ENCODE results near the gene NLRC5.
"Not testable (repeated sequence)": the region's sequence is repeated elsewhere in the genome, so short reads cannot be mapped to it uniquely, and the experiment has no call there.

The NLRC5 gene

DNA sequence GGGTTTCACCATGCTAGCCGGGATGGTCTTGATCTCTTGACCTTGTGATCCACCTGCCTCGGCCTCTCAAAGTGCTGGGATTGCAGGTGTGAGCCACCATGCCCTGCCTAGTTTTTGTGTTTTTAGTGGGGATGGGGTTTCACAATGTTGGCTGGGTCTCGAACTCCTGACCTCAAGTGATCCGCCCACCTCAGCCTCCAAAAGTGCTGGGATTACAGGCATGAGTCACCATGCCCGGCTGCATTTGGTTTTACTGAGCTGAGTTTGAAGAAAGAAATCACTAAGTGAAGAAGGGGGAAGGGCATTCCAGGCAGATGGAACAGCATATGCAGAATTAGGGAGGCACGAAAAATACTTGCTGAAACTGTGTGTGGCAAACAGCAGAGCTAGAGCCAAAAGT lies 110.6 kb downstream of the NLRC5 start:
- not testable (repeated sequence) for DNase-seq (ENCODE audit: low read depth)

DNA sequence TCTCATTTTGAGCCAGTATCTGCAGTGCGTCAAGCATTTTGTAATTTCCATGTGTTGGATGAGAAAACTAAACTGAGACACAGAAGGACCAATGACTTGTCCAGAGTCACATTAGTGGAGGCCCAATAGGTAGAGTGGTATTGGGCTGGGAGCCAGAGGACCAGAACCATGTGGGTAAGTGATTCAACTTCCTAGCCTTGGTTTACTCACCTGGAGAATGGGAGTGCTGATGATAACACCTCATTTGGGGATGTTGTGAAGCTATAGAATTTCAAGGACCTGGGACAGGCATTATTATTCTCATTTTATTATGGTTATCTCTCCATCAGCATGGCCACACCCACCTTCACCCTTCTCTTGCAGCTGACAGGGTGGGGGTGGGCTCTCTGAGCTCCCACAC lies 111.1 kb downstream of the NLRC5 start:
- DNase-seq (ENCODE audit: low read depth) = no peak

DNA sequence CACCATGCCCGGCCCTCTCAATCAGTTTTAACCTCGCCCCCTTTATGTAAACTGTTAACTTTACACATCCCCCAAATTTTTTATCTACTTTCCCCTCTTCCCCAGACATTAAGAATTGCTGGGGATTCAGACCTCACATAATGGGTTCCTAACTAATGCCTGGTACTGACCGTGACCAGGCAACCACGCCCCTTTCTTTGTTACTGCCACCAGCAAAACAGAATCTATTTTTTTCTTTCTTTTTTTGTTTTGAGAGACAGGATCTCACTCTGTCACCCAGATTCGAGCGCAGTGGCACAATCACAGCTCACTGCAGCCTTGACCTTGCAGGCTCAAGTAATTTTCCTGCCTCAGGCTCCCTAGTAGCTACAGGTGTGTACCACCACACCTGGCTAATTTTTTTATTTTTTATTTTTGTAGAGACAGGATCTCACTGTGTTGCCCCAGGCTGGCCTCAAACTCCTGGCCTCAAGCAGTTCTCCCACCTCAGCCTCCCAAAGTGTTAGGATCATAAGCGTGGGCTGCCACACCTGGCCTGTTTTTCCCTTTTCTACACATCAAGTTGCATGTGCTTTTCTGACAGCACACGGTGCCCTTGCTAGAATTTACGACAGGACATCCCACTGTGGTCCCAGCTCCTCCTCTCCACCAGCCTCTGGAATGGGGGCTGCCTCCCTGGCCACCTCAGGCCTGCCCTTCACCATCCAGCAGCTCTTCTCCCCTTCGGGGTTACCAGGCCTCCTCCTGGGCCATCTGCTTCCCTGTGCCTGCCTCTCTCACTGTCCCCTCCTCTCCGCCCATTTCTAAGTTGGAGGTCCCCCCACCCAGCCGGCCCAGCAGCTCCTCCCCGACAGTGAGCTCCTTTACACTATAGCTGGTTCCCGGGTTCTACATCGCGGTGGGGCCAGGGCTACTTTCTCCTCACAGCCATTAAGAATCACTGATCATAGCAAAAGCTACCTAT lies 113.8 kb downstream of the NLRC5 start:
- no peak for DNase-seq (ENCODE audit: low read depth)

DNA sequence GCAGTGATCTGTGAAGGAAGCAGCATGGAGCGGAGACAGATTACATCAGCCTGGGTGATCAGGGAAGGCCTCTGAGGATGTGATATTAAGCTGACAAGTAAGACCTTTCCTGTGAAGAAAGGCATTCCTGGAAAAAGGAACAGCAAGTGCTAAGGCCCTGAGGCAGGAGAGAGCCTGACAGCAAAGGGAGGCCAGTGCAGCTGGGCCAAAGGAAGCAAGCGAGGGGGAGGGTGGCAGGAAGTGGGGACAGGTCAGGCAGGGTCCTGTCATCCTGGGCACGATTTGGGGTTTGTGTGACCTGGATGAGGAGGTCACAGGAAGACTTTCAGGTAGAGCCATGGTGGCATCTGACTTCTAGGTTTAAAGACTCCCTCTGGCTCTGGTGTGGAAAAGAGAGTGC lies 115.3 kb downstream of the NLRC5 start:
- no peak for DNase-seq (ENCODE audit: low read depth)

DNA sequence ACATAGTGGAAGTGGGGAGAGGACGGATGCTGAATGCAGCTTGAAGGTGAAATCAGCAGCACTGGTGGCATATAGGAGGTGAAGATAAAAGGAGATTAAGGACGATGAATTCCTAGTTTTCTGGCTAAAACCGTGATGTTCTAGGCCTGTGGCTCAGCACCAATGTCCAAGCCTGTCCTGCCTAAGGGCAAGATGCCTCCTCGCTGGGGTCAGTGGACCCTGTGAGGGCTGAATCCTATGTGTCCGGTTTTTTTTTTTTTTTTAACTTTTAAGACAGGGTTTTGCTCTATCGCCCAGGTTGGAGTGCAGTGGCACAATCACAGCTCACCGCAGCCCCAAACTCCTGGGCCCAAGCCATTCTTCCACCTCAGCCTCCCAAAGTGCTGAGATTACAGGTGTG lies 115.8 kb downstream of the NLRC5 start:
- no peak for DNase-seq (ENCODE audit: low read depth)

DNA sequence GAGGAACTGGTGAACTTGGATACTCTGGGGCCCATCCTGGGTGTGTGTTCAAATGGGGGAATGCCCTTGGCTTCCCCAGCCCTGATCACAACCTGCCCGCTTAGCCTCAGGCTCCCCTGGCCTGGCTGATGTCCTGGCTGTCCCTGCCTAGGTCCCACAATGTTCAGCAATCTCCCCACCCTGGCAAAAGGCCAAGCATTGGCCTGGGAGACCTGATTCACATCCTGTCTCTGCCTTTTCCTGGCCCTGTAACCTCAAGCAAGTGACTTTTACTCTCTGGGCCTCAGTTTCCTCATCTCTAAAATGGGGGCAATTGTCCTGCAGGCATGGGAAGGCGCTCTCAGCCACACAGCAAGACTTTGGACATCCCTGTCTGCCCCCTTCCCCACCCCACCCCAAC lies 117.4 kb downstream of the NLRC5 start:
- DNase-seq (ENCODE audit: low read depth) = no peak

DNA sequence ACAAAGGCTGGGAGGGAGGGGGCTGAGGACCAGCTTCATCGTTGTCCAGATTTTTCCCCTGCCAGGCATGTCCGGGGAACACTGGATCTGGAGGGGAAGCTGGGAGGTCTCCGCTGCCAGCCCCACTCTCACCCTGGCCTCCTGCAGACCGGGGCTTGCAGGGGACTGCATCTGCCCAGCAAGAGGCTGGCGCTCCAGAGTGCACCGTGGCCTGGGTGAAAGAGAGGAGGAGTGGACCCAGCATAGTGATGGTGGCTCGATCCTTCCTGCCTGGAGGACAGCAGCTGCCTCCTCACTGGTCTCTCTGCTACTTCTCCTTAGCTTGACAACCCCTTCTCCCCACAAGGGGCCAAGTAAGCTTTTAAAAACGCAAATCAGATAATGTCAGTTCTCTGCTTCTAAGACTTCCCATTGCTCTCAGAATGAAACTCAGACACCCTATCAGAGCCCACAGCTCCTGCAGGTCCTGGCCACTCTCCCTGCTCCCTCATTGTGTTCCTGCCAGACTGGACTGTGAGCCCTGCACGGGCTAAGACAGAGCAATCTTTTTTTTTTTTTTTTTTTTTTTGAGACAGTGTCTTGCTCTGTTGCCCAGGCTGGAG lies 118.1 kb downstream of the NLRC5 start:
- DNase-seq (ENCODE audit: low read depth) = no peak

DNA sequence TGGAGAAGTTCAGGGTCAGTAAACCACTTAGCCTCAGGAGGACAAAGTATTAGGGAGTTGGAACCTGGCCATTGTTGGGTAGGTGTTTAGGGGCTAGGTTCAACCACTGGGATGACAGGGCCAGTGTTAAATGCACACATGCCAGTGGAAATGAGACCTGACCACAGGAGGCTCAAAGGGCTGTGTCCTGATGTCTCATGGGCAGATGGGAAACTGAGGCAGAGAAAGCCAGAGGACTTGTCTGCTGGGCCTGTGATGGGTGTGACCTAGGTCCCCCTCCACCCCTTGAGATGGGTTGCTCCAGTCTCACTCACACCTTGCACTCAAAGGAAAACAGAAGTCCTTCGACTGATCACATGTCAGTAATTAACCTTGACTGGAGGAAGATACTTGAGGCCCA lies 119.1 kb downstream of the NLRC5 start:
- DNase-seq (ENCODE audit: low read depth) = no peak

DNA sequence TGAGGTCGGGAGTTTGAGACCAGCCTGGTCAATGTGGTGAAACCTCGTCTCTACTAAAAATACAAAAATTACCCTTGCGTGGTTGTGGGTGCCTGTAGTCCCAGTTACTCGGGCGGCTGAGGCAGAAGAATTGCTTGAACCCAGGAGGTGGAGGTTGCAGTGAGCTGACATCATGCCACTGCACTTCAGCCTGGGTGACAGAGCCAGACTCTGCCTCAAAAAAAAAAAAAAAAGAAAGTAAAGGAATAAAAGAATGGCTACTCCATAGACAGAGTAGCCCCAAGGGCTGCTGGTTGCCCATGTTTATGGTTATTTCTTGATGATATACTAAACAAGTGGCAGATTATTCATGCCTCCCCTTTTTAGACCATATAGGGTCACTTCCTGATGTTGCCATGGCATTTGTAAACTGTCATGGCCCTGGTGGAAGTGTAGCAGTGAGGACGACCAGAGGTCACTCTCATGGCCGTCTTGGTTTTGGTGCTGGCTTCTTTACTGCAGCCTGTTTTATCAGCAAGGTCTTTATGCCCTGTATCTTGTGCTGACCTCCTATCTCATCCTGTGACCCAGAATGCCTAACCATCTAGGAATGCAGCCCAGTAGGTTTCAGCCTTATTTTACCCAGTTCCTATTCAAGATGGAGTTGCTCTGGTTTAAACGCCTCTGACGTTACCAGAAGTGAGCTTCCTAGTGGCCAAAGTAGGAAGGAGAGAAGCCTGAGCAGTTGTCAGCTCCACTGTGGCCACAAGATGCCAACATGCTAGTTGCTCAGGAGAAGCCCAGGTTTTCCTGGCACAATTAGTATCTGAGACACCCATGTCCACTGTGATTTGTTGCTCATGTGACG lies 120.1 kb downstream of the NLRC5 start:
- DNase-seq (ENCODE audit: low read depth) = not testable (repeated sequence)

DNA sequence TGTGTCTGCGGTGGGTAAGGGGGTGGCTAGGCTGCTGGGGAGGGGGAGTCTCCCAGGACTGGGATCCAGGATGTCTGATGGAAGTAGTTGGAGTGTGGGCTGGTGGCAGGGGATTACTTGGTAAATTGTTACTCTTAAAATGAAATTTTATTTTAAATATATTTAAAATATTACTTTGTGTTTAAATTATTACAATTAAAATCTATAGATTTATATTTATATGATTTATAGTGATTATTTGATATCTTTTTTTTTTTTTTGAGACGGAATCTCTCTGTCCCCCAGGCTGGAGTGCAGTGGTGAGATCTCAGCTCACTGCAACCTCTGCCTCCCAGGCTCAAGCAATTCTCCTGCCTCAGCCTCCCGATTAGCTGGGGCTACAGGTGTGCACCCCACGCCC lies 121.6 kb downstream of the NLRC5 start:
- no peak for DNase-seq (ENCODE audit: low read depth)

DNA sequence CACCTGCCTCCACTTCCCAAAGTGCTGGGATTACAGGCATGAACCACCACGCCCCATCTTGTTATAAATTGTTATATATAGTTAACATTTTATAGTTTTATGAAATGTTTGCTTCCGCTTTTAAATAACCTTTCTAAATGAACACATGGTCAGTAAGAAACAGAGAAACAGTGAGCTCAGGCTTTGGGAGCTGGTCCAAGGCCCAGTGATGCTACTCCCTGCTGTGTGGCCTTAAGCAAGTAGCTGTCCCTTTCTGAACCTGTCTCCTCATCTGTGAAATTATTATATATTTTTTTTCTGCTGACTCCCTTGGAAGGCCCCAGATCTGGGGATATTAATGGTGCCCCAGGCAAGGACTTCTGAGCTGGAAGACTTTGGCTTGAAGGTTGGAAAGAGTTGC lies 122.1 kb downstream of the NLRC5 start:
- DNase-seq (ENCODE audit: low read depth) = no peak

DNA sequence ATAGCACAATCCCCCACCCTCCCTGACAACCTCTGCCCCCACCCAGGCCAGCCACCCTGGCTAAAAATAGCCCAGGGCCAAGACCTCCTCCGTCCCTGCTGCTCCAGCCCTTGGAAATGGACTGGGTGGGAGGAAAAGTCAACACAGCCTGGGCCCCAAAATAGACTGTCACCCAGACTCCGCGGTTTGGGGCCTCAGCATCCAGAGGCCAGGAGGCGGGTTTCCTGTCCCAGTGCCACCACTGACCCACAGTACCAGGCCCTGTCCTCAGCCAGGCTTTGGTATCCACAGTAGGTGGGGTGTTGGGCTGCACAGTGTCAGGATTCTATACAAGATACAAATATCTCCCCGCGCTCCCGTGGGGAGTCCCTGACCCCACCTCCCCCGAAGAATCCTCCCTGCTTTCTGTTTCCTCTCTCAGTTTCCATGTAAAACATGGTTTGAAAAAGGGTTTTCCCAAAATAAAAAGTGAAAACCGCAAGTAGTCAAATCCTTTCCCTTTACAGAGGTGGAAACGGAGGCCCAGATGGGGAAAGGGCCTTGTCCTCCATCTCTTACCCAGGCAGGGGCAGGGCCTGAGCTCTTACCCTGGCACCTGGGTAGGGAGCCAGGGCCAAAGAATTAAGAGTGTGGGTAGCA lies 123.2 kb downstream of the NLRC5 start:
- DNase-seq (ENCODE audit: low read depth) = no peak

DNA sequence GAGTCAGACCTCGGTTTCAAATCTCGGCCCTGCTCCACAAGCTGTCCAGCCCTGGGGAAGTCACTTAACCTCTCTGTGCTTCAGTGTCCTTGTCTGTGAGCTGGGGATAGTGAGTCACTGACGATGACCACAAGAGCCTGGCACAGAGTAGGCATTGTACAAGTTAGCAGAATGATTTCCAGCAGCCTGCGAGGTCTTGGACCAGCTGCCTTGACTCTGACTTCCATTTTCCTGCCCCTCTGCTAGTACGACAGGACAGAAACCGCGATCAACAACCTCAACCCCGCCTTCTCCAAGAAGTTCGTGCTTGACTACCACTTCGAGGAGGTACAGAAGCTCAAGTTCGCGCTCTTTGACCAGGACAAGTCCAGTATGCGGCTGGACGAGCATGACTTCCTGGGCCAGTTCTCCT lies 123.7 kb downstream of the NLRC5 start:
- no peak for DNase-seq (ENCODE audit: low read depth)

DNA sequence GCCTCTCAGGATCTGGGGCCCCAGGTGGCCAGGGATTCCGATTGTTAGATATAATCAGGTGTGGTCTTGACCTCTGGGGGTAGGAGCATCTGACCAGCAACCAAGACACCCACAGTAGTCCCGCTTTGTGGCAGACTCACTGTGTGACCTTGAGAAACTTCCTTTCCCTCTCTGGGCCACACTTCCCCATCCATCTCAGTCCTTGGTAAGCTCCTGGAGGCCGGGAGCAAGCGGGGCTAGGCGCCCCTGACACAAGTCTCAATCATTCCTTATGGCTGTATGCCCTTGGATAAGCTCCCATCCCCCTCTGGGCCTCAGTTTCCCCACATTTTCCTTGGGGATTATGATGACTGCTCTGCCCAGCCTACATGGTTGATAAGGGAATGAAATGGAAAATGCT lies 124.3 kb downstream of the NLRC5 start:
- no peak for DNase-seq (ENCODE audit: low read depth)

DNA sequence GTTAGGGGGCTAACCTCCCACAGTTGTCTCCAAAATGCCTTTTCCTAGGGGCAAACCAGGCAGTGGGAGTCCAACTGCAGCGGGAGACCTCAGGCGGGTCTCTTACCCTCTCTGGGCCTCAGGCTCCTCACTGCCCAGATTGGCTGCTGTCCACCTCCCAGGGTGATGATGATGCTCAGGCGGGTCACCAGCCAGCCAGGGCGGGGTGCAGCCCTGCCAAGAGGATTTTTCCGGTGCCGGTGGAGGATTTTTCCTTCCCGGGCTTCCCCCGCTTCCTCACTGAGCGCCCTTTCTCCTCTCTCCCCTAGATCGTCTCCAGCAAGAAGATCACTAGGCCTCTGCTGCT lies 125.8 kb downstream of the NLRC5 start:
- no peak for DNase-seq (ENCODE audit: low read depth)

DNA sequence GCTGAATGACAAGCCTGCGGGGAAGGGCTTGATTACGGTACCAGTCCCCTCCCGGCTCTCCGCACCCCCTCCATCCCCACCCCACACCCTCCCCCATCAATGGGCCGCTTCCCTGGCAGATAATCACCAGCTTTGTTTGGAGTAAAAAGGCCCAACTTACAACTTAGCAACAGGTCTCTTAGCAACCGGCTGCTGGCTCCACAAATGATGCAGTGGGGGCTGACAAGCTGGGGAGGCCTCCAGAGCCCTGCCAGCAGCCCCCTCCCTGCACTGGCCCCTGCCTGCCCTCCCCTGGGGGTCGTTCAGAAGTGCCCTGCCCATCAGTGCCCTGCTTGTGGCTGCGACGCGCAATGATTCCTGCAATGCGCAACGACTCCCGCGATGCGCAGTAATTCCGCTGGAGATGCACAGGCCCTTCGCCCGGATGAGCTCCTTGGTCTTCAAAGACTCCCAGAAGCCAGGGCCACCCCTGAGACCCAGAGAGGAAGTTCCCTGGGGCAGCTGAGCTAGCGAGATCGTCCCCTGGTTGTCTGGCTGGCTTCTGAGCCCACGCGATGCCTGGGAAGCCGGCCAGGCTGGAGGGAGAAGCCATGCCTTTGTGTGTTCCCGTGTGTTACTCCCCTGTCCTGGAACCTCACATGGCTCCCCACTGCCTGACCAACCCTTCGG lies 126.3 kb downstream of the NLRC5 start:
- no peak for DNase-seq (ENCODE audit: low read depth)

DNA sequence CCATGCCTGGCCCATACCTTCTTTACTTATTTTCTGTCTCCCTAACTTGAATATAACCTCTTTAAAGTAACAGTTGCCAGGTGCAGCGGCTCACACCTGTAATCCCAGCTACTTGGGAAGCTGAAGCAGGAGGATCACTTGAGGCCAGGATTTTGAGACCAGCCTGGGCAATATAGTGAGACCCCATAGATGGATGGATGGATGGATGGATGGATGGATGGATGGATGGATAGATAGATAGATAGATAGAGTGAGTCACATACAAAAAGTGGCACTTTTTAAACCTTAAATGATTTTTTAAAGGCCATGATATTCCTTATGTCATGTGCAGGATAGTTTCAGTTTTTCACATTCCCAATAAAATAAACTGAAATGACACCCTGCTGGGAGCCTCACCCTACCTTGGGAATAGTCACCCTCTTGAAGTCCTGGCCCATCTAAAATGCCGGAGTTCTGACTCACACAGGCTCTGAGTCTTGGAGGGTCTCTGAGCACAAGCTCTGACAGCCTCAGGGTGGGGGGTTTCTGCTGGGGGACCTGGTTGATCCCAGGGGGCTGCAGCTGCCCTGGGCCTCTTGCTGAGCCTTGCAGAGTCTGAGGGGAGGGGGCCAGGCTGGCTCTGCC lies 129.2 kb downstream of the NLRC5 start:
- no peak for DNase-seq (ENCODE audit: low read depth)

DNA sequence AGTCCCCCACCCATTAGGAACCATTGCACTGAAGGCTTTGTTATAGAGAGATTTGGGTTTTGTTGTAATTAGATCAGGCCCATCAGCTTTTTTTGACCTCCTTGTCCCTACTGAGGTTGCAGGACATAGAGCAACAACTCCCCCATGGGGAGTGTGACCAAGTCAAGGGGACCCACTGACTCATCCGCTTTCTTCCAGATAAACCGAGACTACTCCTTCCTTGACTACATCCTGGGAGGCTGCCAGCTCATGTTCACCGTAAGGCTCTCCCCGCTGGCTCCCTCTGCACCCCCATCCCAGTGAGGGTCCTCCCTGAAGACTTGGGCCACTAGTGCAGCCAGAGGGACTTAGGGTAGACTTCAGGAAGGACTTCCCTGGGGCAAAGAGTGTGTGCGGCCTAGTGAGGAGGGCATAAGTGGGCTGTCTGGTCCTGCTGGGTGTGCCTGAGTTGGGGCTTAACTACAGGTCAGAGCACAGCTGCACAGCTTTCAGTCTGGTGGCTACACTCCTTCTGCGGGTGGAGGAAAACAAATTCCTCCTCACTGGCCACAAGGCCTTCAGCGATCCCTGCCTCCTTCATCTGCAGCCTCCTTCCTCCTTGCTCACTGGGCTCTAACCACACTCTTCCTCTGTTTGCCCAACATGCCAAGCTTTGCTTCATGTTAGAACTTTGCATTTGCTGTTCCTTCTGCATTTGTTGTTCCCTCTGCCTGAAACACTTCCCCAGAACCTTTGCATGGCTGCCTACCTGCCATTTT lies 134.0 kb downstream of the NLRC5 start:
- no peak for DNase-seq (ENCODE audit: low read depth)

DNA sequence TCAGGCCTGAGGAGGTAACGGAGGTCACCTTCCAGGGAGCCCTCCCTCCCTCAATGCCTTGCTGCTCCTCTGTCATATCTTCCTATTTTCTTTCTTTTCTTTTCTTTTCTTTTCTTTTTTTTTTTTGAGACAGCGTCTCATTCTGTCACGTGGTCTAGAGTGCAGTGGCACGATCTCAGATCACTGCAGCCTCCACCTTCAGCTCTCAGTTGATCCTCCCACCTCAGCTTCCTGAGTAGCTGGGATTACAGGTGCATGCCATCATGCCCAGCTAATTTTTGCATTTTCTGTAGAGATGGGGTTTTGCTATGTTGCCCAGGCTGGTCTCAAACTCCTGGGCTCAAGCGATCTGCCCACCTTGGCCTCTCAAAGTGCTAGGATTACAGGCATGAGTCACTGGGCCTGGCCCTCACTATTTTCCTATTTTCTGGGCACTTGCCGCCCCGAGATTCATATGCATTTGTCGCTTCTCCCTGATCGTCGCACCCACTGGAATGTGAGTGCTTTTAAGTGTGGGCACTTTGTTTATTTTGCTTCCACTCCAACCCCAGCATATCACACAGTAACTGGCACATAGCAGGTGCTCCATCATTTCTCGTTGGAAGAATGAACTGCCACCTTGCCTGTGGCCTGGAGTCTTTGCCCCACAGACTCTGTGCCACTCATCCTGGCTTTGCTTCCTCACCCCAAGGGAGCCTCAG lies 134.8 kb downstream of the NLRC5 start:
- DNase-seq (ENCODE audit: low read depth) = no peak

DNA sequence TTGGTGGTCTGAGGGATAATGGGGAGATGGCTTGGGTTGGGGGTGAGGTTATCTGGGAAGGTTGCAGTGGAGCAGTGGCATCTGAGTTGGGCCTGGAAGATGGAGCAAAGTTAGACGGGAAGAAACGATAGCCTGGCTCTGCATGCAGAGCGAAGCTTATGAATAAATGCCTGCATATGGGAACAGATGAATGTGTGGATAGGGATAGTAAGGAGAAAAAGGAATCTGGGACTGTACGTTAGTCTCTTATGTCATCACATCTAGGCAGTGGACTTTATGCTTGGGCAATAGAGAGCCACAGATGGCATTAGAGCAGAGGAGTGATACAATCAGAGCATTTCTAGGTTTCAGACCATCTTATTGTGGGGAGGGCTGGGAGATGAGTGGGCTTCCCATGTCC lies 136.0 kb downstream of the NLRC5 start:
- no peak for DNase-seq (ENCODE audit: low read depth)

Measured in fibroblast of the conjunctiva (primary cell).